IPS-20b (cell line): ENCODE data around the gene PYGM.

ENCODE experiments used
- H3K27ac ChIP-seq: one replicate; pipeline ENCODE4 v1.5.1; 2013; ENCODE audit warnings: low read length
- H3K27me3 ChIP-seq: 2 replicates; pipeline ENCODE4 v1.6.1; 2013; ENCODE audit warnings: mild to moderate bottlenecking, low read length, inconsistent platforms; ENCODE audit not compliant: insufficient read depth
- H3K36me3 ChIP-seq: 2 replicates; pipeline ENCODE4 v1.6.1; 2013; ENCODE audit warnings: low read depth, mild to moderate bottlenecking, inconsistent platforms, low read length, moderate library complexity; ENCODE audit not compliant: insufficient read depth
- H3K4me1 ChIP-seq: 2 replicates; pipeline ENCODE4 v1.6.1; 2013; ENCODE audit warnings: mild to moderate bottlenecking, control low read depth, inconsistent platforms, low read length, moderate library complexity; ENCODE audit not compliant: insufficient read depth
- H3K4me3 ChIP-seq: 2 replicates; pipeline ENCODE4 v1.5.1; 2013; ENCODE audit warnings: mild to moderate bottlenecking, low read length, inconsistent platforms
- H3K9ac ChIP-seq: 2 replicates; pipeline ENCODE4 v1.6.1; 2013; ENCODE audit warnings: low read depth, mild to moderate bottlenecking, inconsistent platforms, low read length, moderate library complexity
- H3K9me3 ChIP-seq: 2 replicates; pipeline ENCODE4 v1.6.1; 2013; ENCODE audit warnings: mild to moderate bottlenecking, low read depth, low read length, inconsistent platforms; ENCODE audit not compliant: insufficient read depth

The PYGM gene

DNA sequence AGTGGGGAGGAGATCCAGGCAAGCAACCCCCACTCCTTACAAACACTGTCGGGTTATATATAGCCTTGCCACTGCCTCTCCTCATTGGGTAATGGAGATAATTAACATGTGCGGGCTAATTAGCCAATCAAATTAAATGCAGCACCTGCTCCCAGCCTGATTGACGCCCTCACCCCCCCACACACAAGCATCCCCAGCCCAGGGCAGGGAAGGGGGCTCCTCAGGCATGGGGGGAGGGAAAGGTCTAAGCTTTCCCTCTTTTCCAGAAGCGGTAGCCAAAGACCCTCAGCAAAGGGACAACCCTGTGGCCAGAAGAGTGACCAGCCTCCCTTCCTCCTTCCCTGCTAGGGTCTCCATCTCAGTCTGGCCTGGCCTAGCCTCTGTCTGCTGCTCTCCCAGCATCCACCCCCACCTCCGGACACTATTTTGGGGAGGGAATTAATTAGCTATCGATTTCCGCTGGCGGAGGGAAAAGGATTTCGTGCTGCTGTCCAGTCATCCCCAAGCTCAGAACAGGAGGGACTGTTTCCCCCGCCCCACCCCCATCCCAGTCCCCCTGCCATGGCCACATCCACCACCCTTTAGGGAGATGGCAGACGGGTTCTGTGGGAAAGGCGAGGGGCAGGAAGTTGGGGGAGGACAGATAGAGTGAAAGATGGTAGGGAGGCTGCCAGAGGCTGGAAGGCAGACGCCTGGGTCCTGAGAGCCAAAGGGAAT, 43.9 kb downstream of the PYGM start:
- no peak overlapping the region for H3K4me3 ChIP-seq
- peaks cover 85% of the 10 kb centered on the region for H3K27me3 ChIP-seq
- no peaks in the 10 kb centered on the region for H3K36me3 ChIP-seq
- no peaks in the 10 kb centered on the region for H3K9me3 ChIP-seq
- no peak overlapping the region for H3K9ac ChIP-seq
- no peak overlapping the region for H3K27ac ChIP-seq
- H3K4me1 ChIP-seq, result peaks cover 1% of the 10 kb centered on the region; the same call in 1 of the 2 replicates

DNA sequence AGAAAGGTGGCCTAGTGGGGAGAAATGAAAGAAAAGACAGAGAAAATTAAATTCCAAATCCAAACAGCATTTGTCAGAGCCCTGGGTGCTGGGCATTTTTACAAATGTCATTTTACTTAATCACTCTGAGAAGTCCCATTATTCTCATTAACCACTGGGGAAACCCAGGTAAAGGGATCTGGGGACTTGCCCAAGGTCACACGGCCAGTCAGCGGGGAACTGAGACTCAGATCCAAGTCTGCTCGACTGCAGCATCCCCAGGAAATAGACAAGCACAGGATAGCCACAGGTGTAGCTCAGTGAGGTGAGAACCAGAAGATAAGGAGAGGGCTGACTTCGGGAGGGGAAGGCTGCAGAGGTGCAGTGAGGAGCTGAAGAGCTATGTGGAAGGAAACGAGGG, 44.7 kb downstream of the PYGM start:
- Histone ChIP-seq H3K36me3 (no peaks in the 10 kb centered on the region), H3K27me3 (peaks cover 85% of the 10 kb centered on the region), H3K4me1 (peaks cover 9% of the 10 kb centered on the region; the same call in 1 of the 2 replicates), H3K27ac (no peak overlapping the region), H3K9me3 (no peaks in the 10 kb centered on the region), H3K4me3 (no peak overlapping the region), H3K9ac (no peak overlapping the region)

DNA sequence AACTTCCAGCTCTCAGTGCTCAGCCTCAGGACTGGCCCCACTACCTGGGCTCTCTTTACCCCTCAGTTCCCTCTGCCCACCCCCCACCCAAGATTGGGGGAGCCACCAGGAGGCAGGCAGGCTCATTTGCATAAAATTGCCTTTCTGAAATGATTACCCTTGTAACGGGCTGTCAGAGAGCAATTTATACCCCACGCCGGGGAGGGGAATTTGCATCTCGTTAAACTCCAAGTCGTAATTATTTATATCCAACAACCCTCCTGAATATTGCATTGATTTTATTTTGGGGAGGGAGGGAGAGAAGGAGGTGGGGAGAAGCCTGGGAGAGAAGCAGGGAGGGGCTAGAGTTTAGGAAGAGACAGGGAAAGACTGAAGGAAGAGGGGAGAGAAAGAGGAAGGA, 45.1 kb downstream of the PYGM start:
- Histone ChIP-seq H3K9ac (no peak overlapping the region), H3K27ac (no peak overlapping the region), H3K27me3 (peaks cover 83% of the 10 kb centered on the region)

DNA sequence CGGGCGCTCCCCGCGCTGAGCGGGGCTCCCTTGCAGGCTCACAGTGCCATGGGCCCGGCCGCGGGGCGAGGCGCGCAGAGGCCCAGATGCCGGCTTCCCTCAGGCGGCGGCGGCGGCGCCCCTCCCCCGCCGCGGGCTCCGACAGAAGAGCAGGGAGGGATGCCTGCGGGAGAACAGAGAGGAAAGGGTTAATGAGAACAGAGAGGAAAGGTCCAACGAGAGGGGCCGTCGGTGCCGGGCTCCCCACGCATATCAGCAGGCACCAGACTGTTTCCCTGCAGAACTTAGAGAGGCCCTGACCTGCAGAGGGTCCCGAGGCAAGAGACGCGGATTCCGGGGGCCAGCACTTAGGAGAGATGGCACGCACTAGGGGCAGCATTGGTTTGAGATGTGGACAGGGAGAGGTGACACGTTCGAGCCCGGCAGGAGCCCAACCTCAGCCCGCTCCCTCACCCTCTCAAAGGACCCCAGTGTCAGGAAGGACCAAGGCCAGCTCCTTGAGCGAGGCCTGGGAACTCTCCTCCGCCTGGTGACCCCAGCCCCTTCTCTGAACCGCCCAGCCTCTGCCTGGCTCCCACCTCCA, 45.9 kb downstream of the PYGM start:
- Histone ChIP-seq H3K27me3 (peaks cover 87% of the 10 kb centered on the region), H3K4me3 (peak overlapping the region; percentile 31; the same call in 1 of the 2 replicates), H3K9ac (no peak overlapping the region), H3K27ac (no peak overlapping the region), H3K36me3 (no peaks in the 10 kb centered on the region), H3K9me3 (no peaks in the 10 kb centered on the region), H3K4me1 (peaks cover 10% of the 10 kb centered on the region; the same call in 1 of the 2 replicates)

More for the DNA sequence above, 45.1 kb downstream of the PYGM start:
- H3K36me3 ChIP-seq, result no peaks in the 10 kb centered on the region
- H3K4me3 ChIP-seq, result no peak overlapping the region
- no peaks in the 10 kb centered on the region for H3K9me3 ChIP-seq
- peaks cover 10% of the 10 kb centered on the region; the same call in 1 of the 2 replicates for H3K4me1 ChIP-seq

DNA sequence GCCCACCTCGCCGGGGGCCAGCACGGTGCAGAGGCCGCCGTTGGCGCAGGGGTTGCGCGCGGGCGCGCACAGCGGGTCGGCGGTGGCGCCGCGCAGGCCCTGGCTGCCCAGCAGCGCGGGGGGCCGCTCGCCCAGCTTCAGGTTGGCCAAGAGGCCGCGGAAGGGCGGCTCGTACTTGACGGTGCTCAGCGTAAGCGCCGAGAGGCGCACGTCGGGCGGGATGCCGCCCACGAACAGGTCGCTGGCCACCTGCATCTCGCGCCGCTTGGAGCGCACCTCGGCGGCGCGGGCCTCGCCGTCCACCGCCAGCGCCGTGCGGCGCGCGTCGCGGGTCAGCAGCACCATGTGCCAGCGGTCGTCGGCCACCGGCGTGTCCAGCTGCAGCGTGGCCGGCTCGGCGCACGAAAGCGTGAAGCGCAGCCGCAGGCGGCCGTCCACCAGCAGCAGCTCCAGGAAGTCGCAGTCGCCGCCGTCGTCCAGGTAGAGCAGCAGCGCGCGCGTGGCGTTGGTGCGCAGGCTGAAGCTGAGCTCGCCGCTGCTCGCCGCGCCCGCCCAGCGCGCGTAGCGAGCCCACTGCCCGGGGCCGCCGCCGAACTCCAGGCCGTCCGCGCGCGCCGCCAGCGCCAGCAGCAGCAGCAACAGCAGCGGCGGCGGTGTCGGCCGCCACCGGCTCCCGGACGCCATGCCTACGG, 46.6 kb downstream of the PYGM start:
- Histone ChIP-seq H3K9ac (no peak overlapping the region), H3K4me1 (peaks cover 13% of the 10 kb centered on the region; the same call in 1 of the 2 replicates), H3K27me3 (peaks cover 87% of the 10 kb centered on the region), H3K9me3 (no peaks in the 10 kb centered on the region), H3K27ac (no peak overlapping the region), H3K4me3 (peak overlapping the region; percentile 49; the same call in 1 of the 2 replicates), H3K36me3 (no peaks in the 10 kb centered on the region)

DNA sequence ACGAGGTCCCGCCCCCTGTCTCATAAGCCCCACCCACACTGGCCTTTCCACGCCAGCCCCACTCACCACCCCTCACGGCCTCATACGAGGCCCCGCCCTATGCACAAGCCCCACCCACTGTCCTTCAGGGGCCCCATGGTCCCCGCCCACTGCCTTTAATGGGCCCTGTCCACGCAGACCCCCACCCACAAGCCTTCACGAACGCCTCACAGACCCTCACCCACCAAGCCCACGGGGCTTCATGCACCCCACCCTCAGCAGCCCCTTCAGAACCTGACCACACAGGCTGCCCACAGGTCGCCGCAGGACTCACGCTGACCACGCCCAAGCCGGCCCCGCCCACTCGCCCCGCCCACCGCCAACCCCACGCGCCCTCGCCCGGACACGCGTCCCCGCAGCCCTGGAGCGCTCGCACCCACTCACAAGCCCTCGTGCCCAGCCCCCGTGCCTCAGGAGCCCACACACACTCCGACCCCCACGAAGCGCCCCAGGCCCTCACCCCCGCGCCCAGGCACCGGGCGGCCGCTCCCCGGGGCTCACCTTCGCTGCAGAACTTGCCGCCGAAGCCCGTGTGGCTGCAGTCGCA, 47.3 kb downstream of the PYGM start:
- Histone ChIP-seq H3K27ac (no peak overlapping the region), H3K9me3 (no peaks in the 10 kb centered on the region), H3K9ac (no peak overlapping the region), H3K36me3 (no peaks in the 10 kb centered on the region), H3K27me3 (peaks cover 82% of the 10 kb centered on the region), H3K4me3 (peak overlapping the region; percentile 49; the same call in 1 of the 2 replicates), H3K4me1 (peaks cover 13% of the 10 kb centered on the region; the same call in 1 of the 2 replicates)

DNA sequence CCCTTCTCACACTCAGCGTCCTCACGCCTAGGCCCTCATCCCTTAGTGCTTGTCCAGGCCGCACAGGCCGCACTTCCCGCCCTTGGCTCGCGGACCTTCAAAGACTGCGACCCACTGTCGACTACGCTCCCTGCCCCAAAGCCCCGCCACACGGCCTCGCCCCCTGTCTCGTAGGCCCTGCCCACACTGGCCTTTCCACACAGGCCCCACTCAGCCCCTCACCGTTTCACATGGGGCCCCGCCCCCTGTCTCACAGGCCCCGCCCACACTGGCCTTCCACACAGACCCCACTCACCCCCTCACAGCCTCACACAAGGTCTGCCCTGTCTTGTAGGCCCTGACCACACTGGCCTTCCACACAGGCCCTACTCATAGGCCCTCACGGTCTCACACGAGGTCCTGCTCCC, 47.8 kb downstream of the PYGM start:
- H3K27ac ChIP-seq, result no peak overlapping the region
- peak overlapping the region; percentile 59; the same call in 1 of the 2 replicates for H3K4me3 ChIP-seq
- no peaks in the 10 kb centered on the region for H3K36me3 ChIP-seq
- no peak overlapping the region for H3K9ac ChIP-seq
- no peaks in the 10 kb centered on the region for H3K9me3 ChIP-seq
- H3K4me1 ChIP-seq, result peaks cover 13% of the 10 kb centered on the region; the same call in 1 of the 2 replicates
- H3K27me3 ChIP-seq, result peaks cover 76% of the 10 kb centered on the region

DNA sequence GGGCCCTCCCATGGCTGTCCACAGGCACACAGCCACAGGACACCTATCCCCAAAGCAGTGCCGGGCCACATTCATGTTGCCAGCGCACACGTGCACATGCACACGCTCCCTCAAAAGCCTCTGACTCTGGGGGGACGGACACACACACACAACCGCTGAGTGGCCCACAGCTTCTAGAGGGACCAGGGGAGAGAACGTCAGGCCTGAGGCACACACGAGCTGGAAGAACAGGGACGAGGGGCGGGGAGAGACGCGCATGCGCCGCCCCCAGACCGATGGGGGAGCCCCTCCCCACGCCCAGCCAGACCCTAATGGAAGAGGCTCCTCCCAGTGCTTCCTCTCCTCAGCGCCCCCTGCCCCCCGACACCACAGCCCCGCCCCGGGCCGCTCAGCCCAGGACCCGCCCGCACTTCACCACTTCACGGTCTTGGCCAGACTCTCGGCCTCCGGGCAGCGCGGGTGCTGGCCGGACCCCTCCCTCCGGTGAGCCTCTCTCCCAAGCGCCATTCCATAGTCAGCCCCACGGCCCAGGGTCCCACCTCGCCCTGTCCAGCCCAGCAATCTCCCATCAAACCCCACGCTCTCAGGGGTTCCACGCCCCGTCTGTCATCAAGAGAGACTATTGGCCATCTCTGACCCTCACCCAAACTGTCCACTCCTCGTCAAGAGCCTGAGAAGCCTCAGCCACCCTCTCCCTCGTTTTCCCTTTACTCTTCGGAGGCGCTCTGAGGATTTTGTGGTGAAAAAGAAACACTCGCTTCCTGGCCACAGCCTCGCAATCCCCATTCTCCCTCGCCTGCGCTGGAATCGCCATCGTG, 48.4 kb downstream of the PYGM start:
- Histone ChIP-seq H3K9ac (no peak overlapping the region; the same call in 1 of the 2 replicates), H3K36me3 (no peaks in the 10 kb centered on the region), H3K27me3 (peaks cover 70% of the 10 kb centered on the region), H3K4me3 (peak overlapping the region; percentile 59; the same call in 1 of the 2 replicates), H3K27ac (no peak overlapping the region), H3K4me1 (peaks cover 13% of the 10 kb centered on the region; the same call in 1 of the 2 replicates), H3K9me3 (no peaks in the 10 kb centered on the region)

DNA sequence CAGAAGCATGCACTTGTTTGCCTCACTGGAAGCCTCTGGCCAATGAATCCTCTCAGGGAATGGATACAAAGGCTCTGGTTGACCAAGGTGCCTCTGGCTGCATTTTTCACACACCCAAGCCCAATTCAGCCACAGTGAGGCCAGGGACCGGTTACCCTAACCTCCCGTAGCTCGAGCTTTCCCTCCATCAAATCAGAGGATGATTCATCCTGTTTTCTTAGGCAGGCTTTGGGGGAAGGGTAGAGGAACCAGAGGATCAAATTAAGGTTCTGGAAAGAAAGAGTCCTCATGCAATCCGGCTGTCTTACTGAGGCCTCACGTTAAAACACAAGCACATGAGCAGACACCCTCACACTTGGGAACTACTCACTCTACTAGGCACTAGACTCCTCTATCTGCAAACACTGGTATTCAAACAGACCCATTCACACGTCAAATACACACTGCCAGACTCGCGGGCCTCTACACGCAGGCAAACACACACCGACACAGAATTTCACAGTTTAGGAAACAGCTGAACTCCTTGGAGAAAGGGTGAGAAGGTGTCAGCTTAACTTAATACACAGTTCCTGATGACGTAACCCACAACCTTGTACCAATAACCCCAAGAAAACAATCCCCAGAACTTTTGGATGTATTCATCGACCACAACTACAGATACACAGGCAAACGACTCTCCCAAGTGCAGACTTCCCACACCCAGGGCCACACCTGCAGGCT, 49.2 kb downstream of the PYGM start:
- Histone ChIP-seq H3K4me1 (peaks cover 13% of the 10 kb centered on the region; the same call in 1 of the 2 replicates), H3K4me3 (peak overlapping the region; percentile 59; the same call in 1 of the 2 replicates), H3K36me3 (no peaks in the 10 kb centered on the region), H3K27me3 (peaks cover 64% of the 10 kb centered on the region), H3K9me3 (no peaks in the 10 kb centered on the region), H3K27ac (no peak overlapping the region), H3K9ac (peak overlapping the region; percentile 10; the same call in 1 of the 2 replicates)

DNA sequence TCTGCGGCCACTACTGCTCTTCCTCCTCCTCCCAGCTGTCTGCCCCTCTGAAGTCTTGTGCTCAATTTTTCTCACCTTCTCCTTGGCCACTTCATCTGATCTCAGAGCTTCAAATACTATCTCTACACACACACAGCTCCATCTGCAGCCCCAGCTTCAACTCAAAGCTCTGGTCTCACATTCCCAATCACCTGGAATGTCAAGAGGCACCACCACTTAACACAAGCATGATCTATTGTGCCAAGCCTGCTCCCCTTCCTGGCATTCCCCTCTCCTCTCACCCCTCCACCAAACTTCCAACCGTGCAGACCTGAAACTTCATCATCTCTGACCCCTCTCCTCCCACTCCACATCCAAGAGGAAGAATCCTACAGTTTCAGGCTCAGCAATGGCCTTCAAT, 54.3 kb downstream of the PYGM start:
- Histone ChIP-seq H3K9ac (no peak overlapping the region), H3K4me3 (no peak overlapping the region), H3K36me3 (no peaks in the 10 kb centered on the region), H3K9me3 (no peaks in the 10 kb centered on the region), H3K4me1 (peaks cover 7% of the 10 kb centered on the region; the same call in 1 of the 2 replicates), H3K27ac (no peak overlapping the region), H3K27me3 (peaks cover 35% of the 10 kb centered on the region)
